ENCODE results near the gene UBE2N. TPM values are rescaled to one million over a fixed set of nuclear protein-coding genes. Genes with fewer than 3 reads are reported as not detected.

Gene UBE2N
- polyA plus RNA-seq, 1 experiment = 159 TPM

DNA sequence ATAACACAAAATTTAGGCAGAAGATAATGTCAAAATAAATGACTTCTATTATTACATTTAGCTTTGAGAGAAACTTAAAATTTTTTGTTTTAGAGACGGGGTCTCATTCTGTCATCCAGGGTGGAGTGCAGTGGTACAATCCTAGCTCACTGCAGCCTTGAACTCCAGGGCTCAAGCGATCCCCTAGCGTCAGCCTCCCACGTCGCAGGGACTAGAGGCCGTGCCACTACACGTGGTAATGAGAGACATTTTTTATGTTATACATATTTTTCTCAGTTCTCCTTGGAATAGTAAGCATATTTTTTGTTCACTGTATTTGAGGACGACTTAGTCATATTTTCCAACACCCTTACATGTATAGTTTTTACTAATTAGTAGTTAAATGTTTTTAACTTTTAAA is 85.5 kb downstream of the UBE2N start:
- Histone ChIP-seq H3K9me3 (ENCODE audit: control insufficient read depth, insufficient read depth, low read length) (no peaks in the 10 kb centered on the region), H3K4me3 (ENCODE audit: low read depth, low read length) (no peak overlapping the region), H3K27ac (ENCODE audit: low read depth, low read length) (no peak overlapping the region), H3K27me3 (ENCODE audit: control insufficient read depth, insufficient read depth, low read length) (no peaks in the 10 kb centered on the region)
- POLR2A ChIA-PET = no interaction called here
- DNase-seq (ENCODE audit: low read depth, low spot score) = no peak
- CTCF ChIA-PET = no interaction called here
- TF ChIP-seq, protein P1, sequence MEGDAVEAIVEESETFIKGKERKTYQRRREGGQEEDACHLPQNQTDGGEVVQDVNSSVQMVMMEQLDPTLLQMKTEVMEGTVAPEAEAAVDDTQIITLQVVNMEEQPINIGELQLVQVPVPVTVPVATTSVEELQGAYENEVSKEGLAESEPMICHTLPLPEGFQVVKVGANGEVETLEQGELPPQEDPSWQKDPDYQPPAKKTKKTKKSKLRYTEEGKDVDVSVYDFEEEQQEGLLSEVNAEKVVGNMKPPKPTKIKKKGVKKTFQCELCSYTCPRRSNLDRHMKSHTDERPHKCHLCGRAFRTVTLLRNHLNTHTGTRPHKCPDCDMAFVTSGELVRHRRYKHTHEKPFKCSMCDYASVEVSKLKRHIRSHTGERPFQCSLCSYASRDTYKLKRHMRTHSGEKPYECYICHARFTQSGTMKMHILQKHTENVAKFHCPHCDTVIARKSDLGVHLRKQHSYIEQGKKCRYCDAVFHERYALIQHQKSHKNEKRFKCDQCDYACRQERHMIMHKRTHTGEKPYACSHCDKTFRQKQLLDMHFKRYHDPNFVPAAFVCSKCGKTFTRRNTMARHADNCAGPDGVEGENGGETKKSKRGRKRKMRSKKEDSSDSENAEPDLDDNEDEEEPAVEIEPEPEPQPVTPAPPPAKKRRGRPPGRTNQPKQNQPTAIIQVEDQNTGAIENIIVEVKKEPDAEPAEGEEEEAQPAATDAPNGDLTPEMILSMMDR (IDR thresholded peaks at IDR 0.05; ENCODE audit: low read depth, low read length) = no peak

Small RNAs within 50 kb of the gene (small RNA-seq; reads per million reads assigned to genes)
- gene RF00019 (ENCODE audit: insufficient read length, low read depth) = not detected

Other genes starting within 250 kb of the UBE2N start
- 49.1 and 77.7 TPM in 2 replicates for gene NUDT4, start 64.0 kb downstream of the UBE2N start, polyA plus RNA-seq (2011; rRNA removed)
- 80.0 and 100 TPM in 2 replicates for gene MRPL42, start 25.6 kb upstream of the UBE2N start, polyA plus RNA-seq (2011; rRNA removed)
- gene SOCS2, start 130.7 kb upstream of the UBE2N start, polyA plus RNA-seq (2011; rRNA removed) = 14.5 and 17.6 TPM in 2 replicates
- 8.8 and 9.2 TPM in 2 replicates for gene CRADD, start 235.4 kb upstream of the UBE2N start, polyA plus RNA-seq (2011; rRNA removed)